Ovary (tissue), 9 donors: ENCODE data around the gene ACOT2. TPM values are rescaled to one million over a fixed set of nuclear protein-coding genes. Genes with fewer than 3 reads are reported as not detected.
A peak's percentile ranks its signal among the peaks of the same experiment; 100 is the strongest.
"Not testable (repeated sequence)": the region's sequence is repeated elsewhere in the genome, so short reads cannot be mapped to it uniquely, and the experiment has no call there.

Experiments
- DNase-seq, 5 donors: peaks; one replicate each; pipeline ENCODE4 v3.0.0-alpha.2; 2019 to 2020
- H3K27ac ChIP-seq, 2 donors: fragments of 200-600 bp; one replicate each; pipeline versions ENCODE4 v1.5.1 to v1.8.0; 2019 to 2022
- H3K27me3 ChIP-seq: fragments of 200-600 bp; one replicate; pipeline ENCODE4 v1.8.0; 2022
- H3K36me3 ChIP-seq: fragments of 200-600 bp; sonication (generic); one replicate; pipeline ENCODE4 v1.5.1; 2019
- H3K4me1 ChIP-seq: one replicate; pipeline ENCODE4 v1.8.1; 2013; ENCODE audit warnings: mild to moderate bottlenecking, moderate library complexity; ENCODE audit not compliant: insufficient read depth
- H3K4me3 ChIP-seq: fragments of 200-600 bp; sonication (generic); one replicate; pipeline ENCODE4 v1.5.1; 2017
- H3K9me3 ChIP-seq, 2 donors: fragments of 200-600 bp in 1 of 2; sonication (generic) in 1 of 2; one replicate each; pipeline versions ENCODE4 v1.5.1 to v1.8.1; 2013 to 2019; ENCODE audit warnings: mild to moderate bottlenecking in 1 of 2, moderate library complexity in 1 of 2
- CTCF ChIP-seq, 3 donors: fragments of 450-650 bp in 2 of 3; fragments of 200-600 bp in 1 of 3; IDR thresholded peaks; one replicate each; pipeline versions ENCODE4 v1.5.1 to v1.8.0; 2016 to 2022; ENCODE audit warnings: antibody characterized with exemption in 3 of 3, mild to moderate bottlenecking in 1 of 3
- EP300 ChIP-seq: sonication (generic); formaldehyde crosslinking; IDR thresholded peaks from one replicate; pipeline ENCODE4 v1.6.1; 2017; ENCODE audit warnings: antibody characterized with exemption
- POLR2A ChIP-seq: fragments of 450-650 bp; IDR thresholded peaks from one replicate; pipeline ENCODE4 v1.6.1; 2017; ENCODE audit warnings: antibody characterized with exemption, mild to moderate bottlenecking, moderate library complexity
- WGBS, 3 donors: extraction: QIAGEN DNeasy Blood & Tissue Kit in 1 of 3; methylation state at CpG; one replicate each; pipeline versions ENCODE4 v1.1.5 to v1.1.7; 2013 to 2017; 5-methylcytosine and 5-hydroxymethylcytosine counted together
- intact Hi-C, 4 donors: fragments of 100-400 bp; cut with DNase I; formaldehyde crosslinking; loops; one replicate each; pipeline versions ENCODE4 v1.11.0 to v1.15.1; 2022 to 2023
- polyA plus RNA-seq, 2 donors: library from polyadenylated mRNA; stranded (reverse); fragments of 200-250 nt in 1 of 2; fragments of 350-450 nt in 1 of 2; fragmentation: Illumina TruSeq in 1 of 2; extraction: RNeasy Lipid Tissue Mini Kit (QIAGEN cat#74804) in 1 of 2; gene quantifications; one replicate each; pipeline ENCODE4 v1.2.3, GENCODE V29; 2013 to 2014
- total RNA-seq, 7 donors: library from RNA; depleted of rRNA in 2 of 7; stranded (reverse); fragments of >200 nt in 2 of 7; fragmentation: NEBNext Ultra II Directional in 3 of 7; extraction: Animal tissue kit (Norgen Biotek cat#: 25700) in 3 of 7; gene quantifications; one replicate each; pipeline versions ENCODE4 v1.1.0 to v1.2.4, GENCODE V29; 2016 to 2023
- donor health status: DM: no; HTN: no; CAD: no; lungs with moderate emphysema.
- donor health status: DM: no; HTN: no; CAD: no.
- donor health status: Bipolar disorder and iron deficiency.
- donor health status: DM: yes; HTN: yes; CAD: no.
- donor health status: DM: no; HTN: no; CAD: no.
- donor health status: DM: yes; HTN: yes; CAD: no.

Gene ACOT2
- total and polyA plus RNA-seq, 9 donors: 10.8 to 35.7 (median 23.1) TPM

GRCh38 chr14:73588695-73589094 is 19.7 kb downstream of the ACOT2 start:
- TF ChIP-seq EP300 (no peak), POLR2A (no peak), CTCF (IDR thresholded peaks at IDR 0.05) (no peak)
- no peaks in the 10 kb centered on the region for H3K9me3 ChIP-seq
- H3K27ac ChIP-seq: no peak overlapping the region
- 72 to 76% (median 75%) methylated on average over 1 of the region's 1 CpG for WGBS, 3 donors
- H3K27me3 ChIP-seq: no peaks in the 10 kb centered on the region
- no peak overlapping the region for H3K4me3 ChIP-seq
- H3K36me3 ChIP-seq: no peaks in the 10 kb centered on the region
- DNase-seq: no peak
- H3K4me1 ChIP-seq: peaks cover 4% of the 10 kb centered on the region
- intact Hi-C loops: loop anchor here in 1 of 4 donors (5.0 kb wide), 1 partner anchor 36 kb away; no protein-coding TSS in a partner anchor

- no peak overlapping the region for H3K27ac ChIP-seq
- intact Hi-C loops: loop anchor here in 1 of 4 donors (5.0 kb wide), 1 partner anchor 37 kb away; no protein-coding TSS in a partner anchor
- TF ChIP-seq POLR2A (no peak), EP300 (no peak), CTCF (IDR thresholded peaks at IDR 0.05) (no peak)
- no peak for DNase-seq
- no peak overlapping the region for H3K4me3 ChIP-seq
- H3K27me3 ChIP-seq: no peaks in the 10 kb centered on the region
- H3K9me3 ChIP-seq: no peaks in the 10 kb centered on the region
- no peaks in the 10 kb centered on the region for H3K36me3 ChIP-seq
- 84 to 92% (median 90%) methylated on average over 4 of the region's 4 CpGs for WGBS, 3 donors
- H3K4me1 ChIP-seq: peaks cover 4% of the 10 kb centered on the region
Measured at GRCh38 chr14:73589116-73589515, 20.1 kb downstream of the ACOT2 start.

GRCh38 chr14:73590673-73591004 is 21.6 kb downstream of the ACOT2 start:
- H3K36me3 ChIP-seq, intact Hi-C loops: not testable (repeated sequence)
- 92 to 96% (median 95%) methylated on average over 32 of the region's 32 CpGs for WGBS, 3 donors

GRCh38 chr14:73591690-73592449 is 22.9 kb downstream of the ACOT2 start, which contains the start of gene ACOT4:
TSS of gene ACOT4 (plus strand) at chr14:73591873. CDS start at chr14:73591960, 87 bp downstream.
- Histone ChIP-seq H3K27ac (no peak within 1 kb of the TSS), H3K36me3 (no peaks in the 10 kb centered on the region), H3K27me3 (no peaks in the 10 kb centered on the region), H3K4me3 (peak within 1 kb of the TSS; percentile 48), H3K4me1 (peaks cover 4% of the 10 kb centered on the region), H3K9me3 (no peaks in the 10 kb centered on the region)
- TF ChIP-seq POLR2A: no peak
- no peak for TF ChIP-seq EP300
- TF ChIP-seq CTCF (IDR thresholded peaks at IDR 0.05): no peak
- WGBS, 3 donors: 2 to 3% (median 2%) methylated on average over 65 to 89 of the region's 89 CpGs
- peak in 2 of 5 donors; percentile 35 to 66 for DNase-seq
- intact Hi-C loops: no loop called here

More at GRCh38 chr14:73590673-73591004, 21.6 kb downstream of the ACOT2 start:
- H3K9me3 ChIP-seq, H3K4me1 ChIP-seq, H3K4me3 ChIP-seq, H3K27ac ChIP-seq, H3K27me3 ChIP-seq, DNase-seq: not testable (repeated sequence)

GRCh38 chr14:73594491-73594890 is 25.5 kb downstream of the ACOT2 start:
- intact Hi-C loops: no loop called here
- Histone ChIP-seq H3K4me3 (no peak overlapping the region), H3K9me3 (no peaks in the 10 kb centered on the region), H3K36me3 (no peaks in the 10 kb centered on the region), H3K27me3 (no peaks in the 10 kb centered on the region), H3K4me1 (peaks cover 4% of the 10 kb centered on the region), H3K27ac (no peak overlapping the region)
- WGBS, 3 donors: 87 to 97% (median 90%) methylated on average over 9 of the region's 9 CpGs
- DNase-seq: no peak
- TF ChIP-seq CTCF (IDR thresholded peaks at IDR 0.05) (no peak), EP300 (no peak), POLR2A (no peak)
